IPS-11a (cell line): Measurements from ENCODE around the gene DISP2.
A peak's percentile ranks its signal among the peaks of the same experiment; 100 is the strongest.

Experiments
- H3K4me3 ChIP-seq: one replicate; pipeline ENCODE4 v1.5.1; 2013; ENCODE audit warnings: low read depth, low read length, control low read depth

DISP2 gene

DNA sequence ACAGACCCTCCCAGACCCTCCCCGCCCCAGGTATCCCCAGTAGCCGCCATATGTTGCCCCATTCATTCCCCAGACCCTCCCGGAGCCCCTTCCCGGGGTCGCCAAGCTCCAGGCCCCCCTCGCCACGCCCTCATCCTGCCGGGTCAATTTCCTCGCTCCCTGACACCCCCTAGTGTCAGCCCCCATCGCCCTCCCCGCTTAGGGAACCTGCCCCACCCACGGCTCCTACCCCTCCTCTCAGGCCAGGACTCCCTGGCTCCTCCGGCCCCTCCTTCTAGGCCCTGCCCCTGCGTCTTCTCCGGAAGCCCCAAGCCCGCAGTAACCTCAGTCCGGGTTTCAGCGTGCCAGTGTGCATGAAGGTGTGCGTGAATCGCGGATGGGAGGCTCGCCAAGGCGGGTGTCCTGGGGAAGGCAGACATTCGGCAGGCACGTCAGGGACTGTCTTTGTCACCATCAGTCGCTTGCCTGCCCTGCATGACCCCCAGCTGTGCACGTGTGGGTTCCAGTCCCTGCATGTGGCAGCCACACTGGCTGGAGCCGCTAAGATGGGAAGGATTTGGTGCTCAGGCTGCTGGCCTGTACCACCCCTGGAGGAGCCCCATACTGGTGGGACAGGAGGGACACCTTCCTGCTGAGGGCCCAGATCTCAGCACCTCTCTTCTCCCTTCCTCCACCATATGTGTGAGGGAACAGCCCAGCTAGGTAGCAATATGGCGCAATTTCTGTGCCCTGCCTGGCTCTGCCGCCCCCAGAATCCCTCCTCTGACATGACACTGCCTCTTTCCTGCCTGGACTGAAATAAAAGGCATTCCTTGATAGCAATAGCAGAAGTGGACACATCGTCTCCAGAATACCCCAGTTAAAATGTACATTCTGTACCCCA is 693 bp downstream of the DISP2 start:
- peak overlapping the region; percentile 38 for H3K4me3 ChIP-seq

DNA sequence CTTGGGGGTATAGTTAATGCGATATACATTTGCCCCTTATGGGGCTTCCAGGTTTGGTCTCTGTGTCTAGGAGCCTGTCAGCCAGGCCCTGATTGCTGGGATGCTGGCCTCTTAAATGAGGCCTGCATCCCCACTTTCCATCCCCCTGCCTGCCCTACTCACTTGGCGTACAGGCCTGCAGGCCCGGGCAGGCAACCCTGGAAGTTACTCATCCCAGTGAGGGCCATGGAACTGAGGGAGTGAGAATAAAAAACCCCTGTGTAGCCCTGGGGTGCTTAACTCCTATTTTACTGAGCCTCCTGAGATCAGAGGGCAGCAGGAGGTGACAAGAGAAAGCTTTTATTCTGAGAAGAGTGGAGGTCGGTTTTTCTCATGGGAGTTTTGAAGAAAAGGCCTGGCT is 2.0 kb downstream of the DISP2 start:
- no peak overlapping the region for H3K4me3 ChIP-seq

DNA sequence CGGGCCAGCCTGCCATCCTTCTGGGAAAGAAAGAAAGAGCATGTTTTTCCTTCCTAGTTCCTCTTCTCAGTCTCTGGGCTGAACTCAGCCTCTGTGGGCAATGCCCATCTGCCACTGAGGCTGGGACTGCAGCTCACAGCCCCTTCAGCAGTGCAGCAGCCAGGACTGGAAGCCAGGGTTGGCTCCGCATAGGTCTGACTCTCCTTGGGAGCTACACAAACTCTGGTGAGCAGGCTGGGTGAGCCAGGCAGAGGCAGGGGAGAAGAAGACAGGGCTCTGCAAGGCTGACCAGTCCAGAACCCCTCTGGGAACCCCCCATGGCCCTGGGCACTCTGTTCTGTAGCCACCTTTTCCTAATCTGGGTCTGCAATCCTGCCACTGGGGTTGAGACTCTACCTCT is 3.6 kb downstream of the DISP2 start:
- H3K4me3 ChIP-seq = no peak overlapping the region

DNA sequence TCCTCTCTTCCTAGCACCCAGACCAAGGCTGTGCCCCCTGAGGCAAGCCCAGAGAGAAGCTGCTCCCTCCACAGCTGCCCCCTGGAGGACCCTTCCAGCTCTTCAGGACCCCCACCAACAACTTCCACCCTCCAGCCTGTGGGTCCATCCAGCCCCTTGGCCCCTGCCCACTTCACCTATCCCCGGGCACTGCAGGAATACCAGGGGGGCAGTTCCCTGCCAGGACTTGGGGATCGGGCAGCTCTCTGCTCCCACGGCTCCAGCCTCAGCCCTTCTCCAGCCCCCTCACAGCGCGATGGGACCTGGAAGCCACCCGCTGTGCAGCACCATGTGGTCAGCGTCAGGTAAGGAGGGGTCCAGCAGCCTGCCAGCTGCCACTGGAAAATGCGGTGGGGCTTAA is 5.6 kb downstream of the DISP2 start:
- H3K4me3 ChIP-seq = no peak overlapping the region

DNA sequence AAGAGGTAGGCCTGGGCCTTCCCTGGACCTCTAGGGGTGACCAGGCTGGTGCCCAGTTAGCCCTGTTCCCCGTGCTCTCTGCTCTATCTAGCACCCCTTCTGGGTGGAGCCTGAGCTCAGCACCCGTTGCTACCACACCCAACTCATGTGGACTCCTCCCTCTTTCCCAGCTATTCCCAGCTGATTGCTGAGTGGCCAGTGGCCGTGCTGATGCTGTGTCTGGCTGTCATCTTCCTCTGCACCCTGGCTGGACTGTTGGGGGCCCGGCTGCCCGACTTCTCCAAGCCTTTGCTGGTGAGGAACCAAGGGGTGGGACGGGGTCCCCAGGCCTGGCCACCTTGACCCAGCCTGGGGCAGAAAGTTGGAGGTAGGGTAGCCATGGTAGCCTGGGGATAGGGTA is 6.2 kb downstream of the DISP2 start:
- H3K4me3 ChIP-seq = no peak overlapping the region

DNA sequence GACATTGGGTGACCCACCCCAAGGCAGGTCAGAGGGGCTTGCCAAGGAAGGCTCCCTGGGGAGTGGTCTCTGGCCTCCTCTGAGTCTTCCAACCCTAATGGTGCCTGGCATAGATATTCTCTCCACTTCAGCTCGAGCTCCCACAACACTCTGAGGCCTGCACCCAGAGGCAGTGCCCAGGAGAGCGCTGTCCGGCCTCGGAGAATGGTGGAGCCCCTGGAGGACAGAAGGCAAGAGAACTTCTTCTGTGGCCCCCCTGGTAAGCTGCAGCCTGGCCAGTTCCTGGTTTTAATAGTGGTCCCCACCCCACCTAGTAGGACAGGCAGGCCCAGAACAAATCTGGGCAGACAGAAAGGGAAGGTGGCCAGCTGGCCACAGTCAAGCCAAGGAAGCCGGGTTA is 7.0 kb downstream of the DISP2 start:
- H3K4me3 ChIP-seq = no peak overlapping the region

DNA sequence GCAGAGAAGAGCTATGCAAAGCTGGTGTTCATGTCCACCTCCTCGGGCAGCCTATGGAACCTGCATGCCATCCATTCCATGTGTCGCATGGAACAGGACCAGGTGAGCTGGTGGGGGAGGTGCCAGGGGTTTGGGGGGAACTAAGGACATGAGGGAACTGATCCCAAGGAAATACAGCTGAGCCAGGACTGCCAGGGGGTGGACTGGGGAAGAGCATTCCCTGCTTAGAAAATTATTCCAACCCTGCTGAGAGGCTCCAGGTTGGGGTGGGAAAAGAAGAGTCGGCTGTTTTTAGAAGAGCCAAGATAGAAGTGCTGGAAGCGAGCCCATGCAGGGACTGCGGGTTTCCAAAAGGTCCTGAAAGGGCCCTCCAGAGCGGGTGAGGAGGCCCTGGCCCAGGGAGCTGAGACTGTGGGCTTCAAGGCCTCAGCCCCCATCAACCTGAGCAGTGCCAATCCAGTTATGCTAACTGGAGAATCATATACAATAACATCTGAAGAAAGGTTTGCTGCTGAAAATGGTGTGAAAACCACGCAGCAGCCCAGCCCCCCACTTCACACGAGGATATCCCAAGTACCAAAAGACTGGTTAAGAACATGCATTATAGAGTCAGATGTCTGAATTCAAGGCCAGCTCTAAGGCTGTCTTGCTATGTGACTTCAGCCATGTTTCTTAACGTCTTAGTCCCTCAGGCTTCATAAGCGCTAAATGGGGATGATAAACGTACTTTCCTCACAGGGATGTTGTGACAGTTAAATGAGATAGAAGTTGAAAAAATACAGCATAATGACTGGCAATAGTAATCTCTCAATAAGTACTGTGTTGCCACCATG is 7.8 kb downstream of the DISP2 start:
- H3K4me3 ChIP-seq = no peak overlapping the region

DNA sequence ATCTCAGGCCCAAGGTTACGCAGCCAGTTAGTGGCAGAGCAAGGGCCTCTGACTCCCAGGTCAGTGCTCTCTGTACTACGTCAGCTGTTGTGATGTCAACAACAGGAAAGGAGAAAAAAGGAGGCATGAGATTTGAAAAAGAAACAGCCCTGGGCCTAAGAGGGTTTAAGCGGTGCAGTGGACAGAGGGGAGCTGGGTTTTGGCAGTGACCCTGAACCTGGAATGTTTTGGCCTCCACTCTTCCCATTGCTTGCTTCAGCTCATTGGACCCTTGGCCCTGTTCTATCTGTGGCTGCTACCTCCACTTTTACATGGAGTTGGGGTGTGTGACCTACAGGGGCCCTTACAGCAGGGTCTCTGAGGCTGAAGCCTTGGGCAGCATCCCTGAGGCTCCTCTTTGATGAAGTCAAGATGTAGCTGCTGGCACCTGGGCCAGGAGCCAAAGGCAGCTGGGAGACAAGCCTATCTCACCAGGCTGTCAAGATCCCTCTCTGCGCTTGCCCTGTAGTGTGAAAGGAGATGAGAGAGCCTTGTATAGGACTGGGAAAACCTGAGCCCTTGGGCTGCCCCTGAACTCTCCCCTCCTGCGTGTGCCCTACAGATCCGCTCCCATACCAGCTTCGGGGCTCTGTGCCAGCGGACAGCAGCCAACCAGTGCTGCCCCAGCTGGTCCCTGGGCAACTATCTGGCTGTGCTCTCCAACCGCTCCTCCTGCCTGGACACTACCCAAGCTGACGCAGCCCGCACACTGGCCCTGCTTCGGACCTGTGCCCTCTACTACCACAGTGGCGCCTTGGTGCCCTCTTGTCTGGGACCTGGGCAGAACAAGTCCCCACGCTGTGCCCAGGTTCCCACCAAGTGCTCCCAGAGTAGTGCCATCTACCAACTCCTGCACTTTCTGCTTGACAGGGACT is 8.7 kb downstream of the DISP2 start:
- H3K4me3 ChIP-seq = no peak overlapping the region

DNA sequence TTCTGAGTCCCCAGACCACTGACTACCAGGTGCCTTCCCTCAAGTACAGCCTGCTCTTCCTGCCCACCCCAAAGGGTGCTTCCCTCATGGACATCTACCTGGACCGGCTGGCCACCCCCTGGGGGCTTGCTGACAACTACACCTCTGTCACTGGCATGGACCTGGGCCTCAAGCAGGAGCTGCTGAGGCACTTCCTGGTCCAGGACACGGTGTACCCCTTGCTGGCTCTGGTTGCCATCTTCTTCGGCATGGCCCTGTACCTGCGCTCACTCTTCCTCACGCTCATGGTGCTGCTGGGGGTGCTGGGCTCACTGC is 9.3 kb downstream of the DISP2 start:
- no peak overlapping the region for H3K4me3 ChIP-seq

DNA sequence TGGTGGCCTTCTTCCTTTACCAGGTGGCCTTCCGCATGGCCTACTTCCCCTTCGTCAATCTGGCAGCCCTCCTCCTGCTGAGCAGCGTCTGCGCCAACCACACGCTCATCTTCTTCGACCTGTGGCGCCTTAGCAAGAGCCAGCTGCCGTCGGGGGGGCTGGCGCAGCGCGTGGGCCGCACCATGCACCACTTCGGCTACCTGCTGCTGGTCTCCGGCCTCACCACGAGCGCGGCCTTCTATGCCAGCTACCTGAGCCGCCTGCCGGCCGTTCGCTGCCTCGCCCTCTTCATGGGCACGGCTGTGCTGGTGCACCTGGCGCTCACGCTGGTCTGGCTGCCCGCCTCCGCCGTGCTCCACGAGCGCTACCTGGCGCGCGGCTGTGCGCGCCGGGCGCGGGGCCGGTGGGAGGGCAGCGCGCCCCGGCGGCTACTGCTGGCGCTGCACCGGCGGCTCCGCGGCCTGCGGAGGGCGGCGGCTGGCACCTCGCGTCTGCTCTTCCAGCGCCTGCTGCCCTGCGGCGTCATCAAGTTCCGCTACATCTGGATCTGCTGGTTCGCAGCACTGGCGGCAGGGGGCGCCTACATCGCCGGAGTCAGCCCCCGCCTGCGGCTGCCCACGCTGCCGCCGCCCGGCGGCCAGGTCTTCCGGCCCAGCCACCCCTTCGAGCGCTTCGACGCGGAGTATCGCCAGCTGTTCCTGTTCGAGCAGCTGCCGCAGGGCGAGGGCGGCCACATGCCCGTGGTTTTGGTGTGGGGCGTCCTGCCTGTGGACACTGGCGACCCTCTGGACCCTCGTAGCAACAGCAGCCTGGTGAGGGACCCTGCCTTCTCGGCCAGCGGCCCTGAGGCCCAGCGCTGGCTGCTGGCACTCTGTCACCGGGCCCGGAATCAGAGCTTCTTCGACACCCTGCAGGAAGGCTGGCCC is 9.9 kb downstream of the DISP2 start:
- H3K4me3 ChIP-seq = no peak overlapping the region

DNA sequence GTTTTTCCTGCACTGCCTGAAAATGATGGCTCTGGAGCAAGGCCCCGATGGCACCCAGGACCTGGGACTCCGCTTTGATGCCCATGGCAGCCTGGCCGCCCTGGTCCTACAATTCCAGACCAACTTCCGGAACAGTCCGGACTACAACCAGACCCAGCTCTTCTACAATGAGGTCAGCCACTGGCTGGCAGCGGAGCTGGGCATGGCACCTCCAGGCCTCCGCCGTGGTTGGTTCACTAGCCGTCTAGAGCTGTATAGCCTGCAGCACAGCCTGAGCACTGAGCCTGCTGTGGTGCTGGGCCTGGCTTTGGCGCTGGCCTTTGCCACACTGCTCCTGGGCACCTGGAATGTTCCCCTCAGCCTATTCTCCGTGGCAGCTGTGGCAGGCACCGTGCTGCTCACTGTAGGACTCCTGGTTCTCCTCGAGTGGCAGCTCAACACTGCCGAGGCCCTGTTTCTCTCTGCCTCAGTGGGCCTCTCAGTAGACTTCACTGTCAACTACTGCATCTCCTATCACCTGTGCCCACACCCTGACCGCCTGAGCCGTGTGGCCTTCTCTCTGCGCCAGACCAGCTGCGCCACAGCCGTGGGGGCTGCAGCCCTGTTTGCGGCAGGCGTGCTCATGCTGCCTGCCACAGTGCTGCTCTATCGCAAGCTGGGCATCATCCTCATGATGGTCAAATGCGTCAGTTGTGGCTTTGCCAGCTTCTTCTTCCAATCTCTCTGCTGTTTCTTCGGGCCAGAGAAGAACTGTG is 10.9 kb downstream of the DISP2 start:
- no peak overlapping the region for H3K4me3 ChIP-seq

DNA sequence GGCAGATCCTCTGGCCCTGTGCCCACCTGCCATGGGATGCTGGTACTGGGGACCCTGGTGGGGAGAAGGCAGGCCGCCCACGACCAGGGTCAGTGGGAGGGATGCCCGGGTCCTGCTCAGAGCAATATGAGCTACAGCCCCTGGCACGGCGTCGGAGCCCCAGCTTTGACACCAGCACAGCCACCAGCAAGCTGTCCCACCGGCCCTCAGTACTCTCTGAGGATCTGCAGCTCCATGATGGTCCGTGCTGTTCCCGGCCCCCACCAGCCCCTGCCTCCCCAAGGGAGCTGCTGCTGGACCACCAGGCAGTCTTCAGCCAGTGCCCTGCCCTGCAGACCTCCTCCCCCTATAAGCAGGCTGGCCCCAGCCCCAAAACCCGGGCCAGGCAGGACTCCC is 11.5 kb downstream of the DISP2 start:
- no peak overlapping the region for H3K4me3 ChIP-seq

DNA sequence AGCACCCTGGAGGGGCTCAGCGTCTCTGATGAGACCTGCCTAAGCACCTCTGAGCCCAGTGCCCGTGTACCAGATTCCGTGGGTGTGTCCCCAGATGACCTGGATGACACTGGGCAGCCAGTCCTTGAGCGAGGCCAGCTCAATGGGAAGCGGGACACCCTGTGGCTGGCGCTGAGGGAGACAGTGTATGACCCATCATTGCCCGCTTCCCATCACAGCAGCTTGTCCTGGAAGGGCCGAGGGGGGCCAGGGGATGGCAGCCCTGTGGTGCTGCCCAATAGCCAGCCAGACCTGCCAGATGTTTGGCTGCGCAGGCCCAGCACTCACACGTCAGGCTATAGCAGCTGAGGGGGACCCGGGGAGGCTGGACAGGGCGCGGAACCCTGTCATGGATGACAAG is 12.0 kb downstream of the DISP2 start:
- no peak overlapping the region for H3K4me3 ChIP-seq

DNA sequence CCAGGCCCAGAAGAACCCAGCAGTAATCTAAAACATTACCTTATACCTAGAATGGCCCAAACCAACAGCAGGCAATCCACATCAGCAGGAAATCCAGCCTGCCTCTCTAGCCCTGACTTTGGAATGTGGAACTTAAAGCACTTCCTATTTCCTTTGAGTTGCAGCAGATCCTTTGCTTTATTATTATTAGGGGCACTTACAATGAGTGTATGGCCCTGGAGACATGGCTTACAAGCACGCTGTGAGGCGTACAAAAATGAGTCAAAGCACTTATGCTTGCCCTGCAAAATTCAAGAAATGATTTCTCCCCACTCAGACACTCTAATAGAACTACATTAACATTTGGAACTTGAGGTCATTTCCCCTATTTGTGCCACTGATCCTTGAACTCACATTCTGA is 15.0 kb downstream of the DISP2 start:
- H3K4me3 ChIP-seq = no peak overlapping the region

DNA sequence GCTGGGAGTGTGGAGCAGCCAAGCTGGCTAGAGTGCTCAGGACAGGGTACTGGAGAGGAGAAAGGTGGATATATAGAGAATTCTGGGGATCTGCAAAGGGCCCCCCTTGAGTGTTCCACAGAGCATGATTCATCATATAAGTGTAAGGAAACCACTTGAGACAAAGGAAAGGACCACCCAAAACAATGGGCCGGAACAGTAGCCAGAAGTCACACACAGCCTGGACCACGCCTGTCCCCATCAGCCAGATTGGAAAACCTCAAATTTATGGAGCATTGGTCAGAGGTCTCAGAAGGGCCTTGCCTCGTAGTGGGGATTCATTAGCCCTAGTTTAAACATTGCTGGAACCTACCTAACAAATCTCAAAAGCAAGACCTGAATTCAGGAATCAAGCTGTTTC is 19.6 kb downstream of the DISP2 start:
- no peak overlapping the region for H3K4me3 ChIP-seq

DNA sequence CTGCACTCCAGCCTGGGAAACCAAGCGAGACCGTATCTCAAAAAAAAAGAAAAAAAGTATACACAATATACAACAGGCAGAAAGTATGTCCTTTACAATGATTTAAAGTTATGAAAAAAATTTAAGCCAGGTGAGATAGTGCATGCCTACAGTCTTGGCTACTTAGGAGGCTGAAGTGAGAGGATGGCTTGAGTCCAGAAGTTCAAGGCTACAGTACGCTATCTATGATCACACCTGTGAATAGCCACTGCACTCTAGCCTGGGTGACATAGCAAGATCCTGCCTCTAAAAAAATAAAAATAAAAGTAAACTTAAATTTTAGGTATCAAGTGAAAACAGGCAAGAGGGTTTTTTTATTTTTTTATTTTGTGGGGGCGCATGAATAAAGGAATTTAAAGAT is 21.4 kb downstream of the DISP2 start:
- H3K4me3 ChIP-seq = no peak overlapping the region

DNA sequence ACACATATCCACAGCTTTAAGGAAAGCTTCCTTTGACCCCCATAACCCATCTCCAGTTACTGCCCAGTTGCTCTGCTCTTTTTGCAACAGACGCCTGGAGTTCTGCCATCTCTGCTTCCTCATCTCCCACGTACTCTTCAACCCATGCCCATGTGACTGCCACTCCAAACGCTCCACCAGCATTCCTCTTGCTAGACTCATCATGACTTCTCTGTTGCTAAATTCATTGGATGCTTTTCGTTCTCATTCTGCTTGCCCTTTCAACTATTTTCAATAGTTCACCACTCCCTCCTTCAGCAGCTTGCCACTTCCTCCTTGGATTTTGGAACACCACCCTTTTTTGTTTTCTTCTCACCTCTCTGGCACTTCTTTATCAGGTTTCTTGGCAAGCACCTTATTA is 21.8 kb downstream of the DISP2 start:
- no peak overlapping the region for H3K4me3 ChIP-seq

DNA sequence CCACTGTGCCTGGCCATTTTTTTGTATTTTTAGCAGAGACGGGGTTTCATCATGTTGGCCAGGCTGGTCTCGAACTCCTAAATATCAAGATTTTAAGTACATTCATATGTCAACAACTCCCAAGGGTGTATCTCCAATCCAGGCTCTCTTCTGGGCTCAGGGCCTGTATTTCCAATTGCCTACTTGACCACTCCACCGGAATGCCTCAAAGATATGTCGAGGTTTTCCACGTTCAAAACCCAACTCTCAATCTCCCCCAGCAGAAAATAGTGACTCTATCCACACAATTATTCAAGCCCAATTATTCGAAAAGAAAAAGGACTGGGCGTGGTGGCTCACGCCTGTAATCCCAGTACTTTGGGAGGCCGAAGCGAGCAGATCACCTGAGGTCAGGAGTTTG is 22.6 kb downstream of the DISP2 start:
- no peak overlapping the region for H3K4me3 ChIP-seq

DNA sequence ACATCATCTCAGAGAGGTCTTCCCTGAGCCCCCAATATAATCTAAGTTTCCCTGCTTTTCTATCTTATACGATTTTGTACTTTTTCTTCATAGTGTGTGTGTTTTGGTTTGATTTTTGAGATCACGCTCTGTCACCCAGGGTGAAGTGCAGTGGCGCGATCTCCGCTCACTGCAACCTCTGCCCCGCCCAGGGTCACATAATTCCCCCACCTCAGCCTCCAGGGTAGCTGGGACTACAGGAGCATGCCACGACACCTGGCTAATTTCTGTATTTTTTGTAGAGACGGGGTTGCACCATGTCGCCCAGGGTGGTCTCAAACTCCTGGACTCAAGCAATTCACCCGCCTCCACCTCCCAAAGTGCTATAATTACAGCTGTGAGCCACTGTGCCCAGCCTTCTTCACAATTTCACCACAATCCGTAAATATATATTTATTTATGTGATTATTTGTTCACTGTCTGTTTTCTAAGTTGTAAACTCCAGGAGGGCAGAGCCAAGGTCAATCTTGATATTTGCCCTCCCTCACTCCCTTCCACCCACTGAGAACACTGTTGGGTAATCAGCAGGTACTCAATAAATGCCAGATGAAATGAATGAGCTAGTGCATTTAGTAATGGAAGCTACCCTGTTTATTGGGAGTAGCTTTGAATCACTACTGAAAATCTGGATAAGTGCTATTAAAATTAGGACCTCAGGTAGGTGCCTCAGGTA is 24.0 kb downstream of the DISP2 start:
- H3K4me3 ChIP-seq = peak overlapping the region; percentile 13
